Stimulated activated CD4-positive, alpha-beta T cell treated with anti-CD3 and anti-CD28 coated beads, TNF-alpha, amount 100 ng/mL, for 1 hour (primary cell): ENCODE data around the gene RABGEF1.
"Not testable (repeated sequence)": the region's sequence is repeated elsewhere in the genome, so short reads cannot be mapped to it uniquely, and the experiment has no call there.

ENCODE experiments used
- DNase-seq, 3 donors: peaks; one replicate each; pipeline ENCODE4 v3.0.0-alpha.2; 2020; ENCODE audit warnings: low read depth in 3 of 3, low spot score in 1 of 3

Gene RABGEF1

GRCh38 chr7:66735154-66735553, 5.4 kb upstream of the RABGEF1 start:
- DNase-seq, result no peak

GRCh38 chr7:66735850-66736249, 4.7 kb upstream of the RABGEF1 start:
- no peak for DNase-seq

GRCh38 chr7:66736892-66737291, 3.6 kb upstream of the RABGEF1 start:
- DNase-seq, result no peak

- DNase-seq, result no peak
Measured at GRCh38 chr7:66737667-66738066, 2.9 kb upstream of the RABGEF1 start.

GRCh38 chr7:66739477-66739876, 1.1 kb upstream of the RABGEF1 start:
- DNase-seq, result no peak

GRCh38 chr7:66739953-66740301, 606 bp upstream of the RABGEF1 start:
- DNase-seq, result no peak

- peak in 2 of 3 donors; percentile 6 to 10 for DNase-seq
Measured at GRCh38 chr7:66740980-66741709, 612 bp downstream of the RABGEF1 start.

GRCh38 chr7:66741710-66742049, 1.1 kb downstream of the RABGEF1 start:
- DNase-seq, result no peak

GRCh38 chr7:66742298-66742697, 1.8 kb downstream of the RABGEF1 start:
- DNase-seq, result not testable (repeated sequence)

GRCh38 chr7:66743920-66744319, 3.4 kb downstream of the RABGEF1 start:
- no peak for DNase-seq

GRCh38 chr7:66747385-66747784, 6.9 kb downstream of the RABGEF1 start:
- DNase-seq, result no peak

GRCh38 chr7:66747881-66748511, 7.5 kb downstream of the RABGEF1 start:
- DNase-seq, result no peak

GRCh38 chr7:66748791-66749190, 8.3 kb downstream of the RABGEF1 start:
- DNase-seq, result no peak

GRCh38 chr7:66751945-66752344, 11.4 kb downstream of the RABGEF1 start:
- DNase-seq, result no peak

GRCh38 chr7:66754541-66754940, 14.0 kb downstream of the RABGEF1 start:
- DNase-seq, result no peak

- DNase-seq, result not testable (repeated sequence)
Measured at GRCh38 chr7:66755059-66755458, 14.5 kb downstream of the RABGEF1 start.

GRCh38 chr7:66756227-66756626, 15.7 kb downstream of the RABGEF1 start:
- DNase-seq, result not testable (repeated sequence)

- no peak for DNase-seq
Measured at GRCh38 chr7:66756889-66757288, 16.4 kb downstream of the RABGEF1 start.

GRCh38 chr7:66757939-66758338, 17.4 kb downstream of the RABGEF1 start:
- DNase-seq, result no peak

- no peak for DNase-seq
Measured at GRCh38 chr7:66758950-66759628, 18.6 kb downstream of the RABGEF1 start.

- not testable (repeated sequence) for DNase-seq
Measured at GRCh38 chr7:66763183-66763582, 22.6 kb downstream of the RABGEF1 start.

GRCh38 chr7:66763633-66764355, 23.3 kb downstream of the RABGEF1 start:
- not testable (repeated sequence) for DNase-seq
